GM12878 (cell line): ENCODE measurements around the gene EBP. TPM values are rescaled to one million over a fixed set of nuclear protein-coding genes. Genes with fewer than 3 reads are reported as not detected.

Source experiments
- ATAC-seq: fragments of 200-7000 bp; cut with Tn5 transposase; 3 replicates; pipeline ENCODE4 v1.9.1; 2020; ENCODE audit warnings: mild to moderate bottlenecking, moderate library complexity
- BruUV-seq: library from RNA; stranded (reverse); fragments of 400-500 nt; replicated peaks from 2 replicates; lab custom pipeline; 2021; lab: Mats Ljungman, UMichigan
- CTCF ChIA-PET: fragments of 300-600 bp; sonication (Branson Sonifier 250); formaldehyde crosslinking; extraction: SDS; loops from one replicate; lab custom pipeline; 2021; ENCODE audit warnings: inconsistent platforms; lab: Yijun Ruan, JAX
- POLR2A ChIA-PET: fragments of 350-600 bp; formaldehyde crosslinking; extraction: SDS; loops from one replicate; lab custom pipeline; 2021; ENCODE audit warnings: inconsistent platforms; lab: Charles Lee
- RAD21 ChIA-PET: fragments of 300-600 bp; sonication (Branson Sonifier 250); formaldehyde crosslinking; loops from one replicate; lab custom pipeline; 2023; ENCODE audit warnings: antibody characterized with exemption; ENCODE audit not compliant: unreplicated experiment; lab: Charles Lee
- SMC1A ChIA-PET: fragments of 300-600 bp; sonication (Branson Sonifier 250); formaldehyde crosslinking; loops from one replicate; lab custom pipeline; 2023; ENCODE audit not compliant: unreplicated experiment, uncharacterized antibody; lab: Charles Lee
- DNase-seq: peaks from one replicate; pipeline ENCODE4 v3.0.0-alpha.2; 2011; ENCODE audit warnings: low read depth, low spot score
- FAIRE-seq: peaks from 3 replicates; lab custom pipeline; 2011; peaks lifted over from hg19 to GRCh38; lab: Jason Lieb, UNC
- H2AFZ ChIP-seq: 2 replicates; pipeline ENCODE4 v1.6.0; 2011; ENCODE audit warnings: low read depth, low read length, control low read depth; ENCODE audit not compliant: control insufficient read depth
- H3K27ac ChIP-seq: 2 replicates; pipeline ENCODE4 v1.5.1; 2011; ENCODE audit warnings: control low read depth; ENCODE audit not compliant: control insufficient read depth, insufficient read depth
- H3K27me3 ChIP-seq, 2 experiments: replicated peaks in 1 of 2; 2 replicates each; pipeline versions ENCODE4 v1.6.0 to v1.6.1; 2011; ENCODE audit warnings: low read length in 1 of 2; ENCODE audit not compliant: control insufficient read depth in 2 of 2, insufficient read depth in 2 of 2
- H3K36me3 ChIP-seq, 2 experiments: 2 replicates each; pipeline ENCODE4 v1.5.1; 2011; ENCODE audit warnings: low read length in 1 of 2; ENCODE audit not compliant: control insufficient read depth in 2 of 2, insufficient read depth in 2 of 2
- H3K4me1 ChIP-seq: 2 replicates; pipeline ENCODE4 v1.6.1; 2011; ENCODE audit warnings: mild to moderate bottlenecking, low read length, moderate library complexity, mixed read lengths; ENCODE audit not compliant: control insufficient read depth, insufficient read depth
- H3K4me2 ChIP-seq: 2 replicates; pipeline ENCODE4 v1.6.0; 2011; ENCODE audit warnings: control low read depth; ENCODE audit not compliant: control insufficient read depth, insufficient read depth
- H3K4me3 ChIP-seq: fragments of 200-600 bp; sonication (generic); 2 replicates; pipeline ENCODE4 v1.5.1; 2016
- H3K79me2 ChIP-seq: 2 replicates; pipeline ENCODE4 v1.6.0; 2011; ENCODE audit warnings: low read length; ENCODE audit not compliant: control insufficient read depth, insufficient read depth
- H3K9ac ChIP-seq: 2 replicates; pipeline ENCODE4 v1.8.0; 2011; ENCODE audit warnings: low read length, control low read depth, mixed read lengths; ENCODE audit not compliant: control insufficient read depth, insufficient read depth
- H3K9me3 ChIP-seq: replicated peaks from 3 replicates; pipeline ENCODE4 v1.5.1; 2011; ENCODE audit warnings: mild to moderate bottlenecking, low read length; ENCODE audit not compliant: control insufficient read depth, insufficient read depth
- H4K20me1 ChIP-seq: 2 replicates; pipeline ENCODE4 v1.6.0; 2011; ENCODE audit not compliant: control insufficient read depth, insufficient read depth
- EZH2 ChIP-seq: IDR thresholded peaks from 2 replicates; pipeline ENCODE4 v1.6.1; 2012; ENCODE audit warnings: low read depth, mild to moderate bottlenecking, control low read depth, inconsistent platforms, low read length, borderline replicate concordance; ENCODE audit not compliant: control insufficient read depth
- HDAC6 ChIP-seq: fragments of 200-600 bp; sonication (generic); IDR thresholded peaks from one replicate; pipeline ENCODE4 v1.8.0; 2017; ENCODE audit warnings: antibody characterized with exemption; ENCODE audit not compliant: unreplicated experiment
- MTA3 ChIP-seq: IDR thresholded peaks from 2 replicates; pipeline ENCODE4 v1.6.1; 2012; ENCODE audit warnings: low read length, inconsistent platforms, borderline replicate concordance
- RAD51 ChIP-seq: fragments of 450-650 bp; IDR thresholded peaks from 2 replicates; pipeline ENCODE4 v1.6.1; 2016; ENCODE audit warnings: moderate library complexity, mild to moderate bottlenecking, inconsistent platforms
- SIN3A ChIP-seq: IDR thresholded peaks from 2 replicates; pipeline ENCODE4 v1.6.1; 2012; ENCODE audit warnings: low read depth, low read length, improper control_type of control experiment
- SP1 ChIP-seq: IDR thresholded peaks from one replicate; pipeline ENCODE4 v1.6.1; 2011; ENCODE audit warnings: low read depth, low read length
- SPI1 ChIP-seq: IDR thresholded peaks from 2 replicates; pipeline ENCODE4 v1.6.1; 2011; ENCODE audit warnings: low read depth, mild to moderate bottlenecking, low read length, moderate library complexity, borderline replicate concordance; ENCODE audit not compliant: insufficient read depth
- SREBF2 ChIP-seq: IDR thresholded peaks from 2 replicates; pipeline ENCODE4 v1.6.1; 2012; ENCODE audit warnings: mild to moderate bottlenecking, low read length
- TAF1 ChIP-seq: IDR thresholded peaks from 2 replicates; pipeline ENCODE4 v1.6.1; 2011; ENCODE audit warnings: mild to moderate bottlenecking, low read depth, low read length, borderline replicate concordance
- TCF3 ChIP-seq: IDR thresholded peaks from 2 replicates; pipeline ENCODE4 v1.6.1; 2012; ENCODE audit warnings: low read depth, mild to moderate bottlenecking, low read length, borderline replicate concordance; ENCODE audit not compliant: insufficient read depth
- TCF7 ChIP-seq: IDR thresholded peaks from 2 replicates; pipeline ENCODE4 v1.6.1; 2014; ENCODE audit warnings: antibody characterized with exemption, borderline replicate concordance
- WRNIP1 ChIP-seq: IDR thresholded peaks from 2 replicates; pipeline ENCODE4 v1.6.1; 2011; ENCODE audit warnings: low read depth, low read length, improper control_type of control experiment, borderline replicate concordance
- ZBED1 ChIP-seq: IDR thresholded peaks from 2 replicates; pipeline ENCODE4 v1.6.1; 2016; ENCODE audit warnings: borderline replicate concordance
- ZNF217 ChIP-seq: fragments of 450-650 bp; IDR thresholded peaks from 2 replicates; pipeline ENCODE4 v1.6.1; 2017; ENCODE audit warnings: antibody characterized with exemption, mild to moderate bottlenecking
- ZNF622 ChIP-seq: fragments of 450-650 bp; IDR thresholded peaks from 2 replicates; pipeline ENCODE4 v1.6.1; 2017; ENCODE audit warnings: mild to moderate bottlenecking, inconsistent platforms
- WGBS: methylation state at CpG from one replicate; pipeline ENCODE4 v1.1.6; 2016; ENCODE audit warnings: low lambda C conversion rate; ENCODE audit not compliant: insufficient replicate concordance, insufficient coverage; ENCODE audit errors: missing lambda C conversion rate; 5-methylcytosine and 5-hydroxymethylcytosine counted together
- in situ Hi-C: fragments of 300-500 bp; cut with MboI; formaldehyde crosslinking; loops from 9 replicates; pipeline ENCODE4 v1.14.3; 2018; ENCODE audit warnings: mixed read lengths
- intact Hi-C: fragments of 100-400 bp; cut with micrococcal nuclease; formaldehyde crosslinking; loops from one replicate; pipeline ENCODE4 v1.14.2; 2022; ENCODE audit not compliant: unreplicated experiment
- polyA plus RNA-seq, 11 experiments: library from polyadenylated mRNA; depleted of rRNA in 4 of 11; unstranded in 6 of 11; stranded (reverse) in 5 of 11; fragments of >200 nt; fragmentation: Nextera tagmentation in 4 of 11; fragmentation: Illumina TruSeq in 1 of 11; extraction: Ambion mirVana in 4 of 11; extraction: Trizol in 1 of 11; gene quantifications; 1 replicate in 1 of 11; 2 replicates in 10 of 11; pipeline versions ENCODE4 v1.2.1 to v1.2.3, GENCODE V29; 2011 to 2016; ENCODE audit warnings: inconsistent platforms in 2 of 11, missing spikeins in 2 of 11, low read depth in 1 of 11
- total RNA-seq, 4 experiments: library from RNA; depleted of rRNA in 3 of 4; stranded (reverse); fragments of >200 nt in 3 of 4; fragmentation: Illumina TruSeq in 1 of 4; extraction: Trizol in 1 of 4; gene quantifications; 2 replicates each; pipeline versions ENCODE4 v1.2.1 to v1.2.3, GENCODE V29; 2013 to 2021
- TF ChIP-seq, protein P1 (sequence below): fragments of 450-650 bp; IDR thresholded peaks from 2 replicates; pipeline ENCODE4 v1.6.1; 2017; ENCODE audit warnings: antibody characterized with exemption, mild to moderate bottlenecking, moderate library complexity
- TF ChIP-seq, protein P2 (sequence below): fragments of 450-650 bp; IDR thresholded peaks from 2 replicates; pipeline ENCODE4 v1.6.1; 2018; ENCODE audit warnings: mild to moderate bottlenecking, low read depth, moderate library complexity; ENCODE audit not compliant: partially characterized antibody
- TF ChIP-seq, protein P3 (sequence below), 3 experiments: IDR thresholded peaks in 2 of 3; conservative IDR thresholded peaks in 1 of 3; 2 replicates each; pipeline ENCODE4 v1.5.1; 2011; ENCODE audit warnings: low read depth in 3 of 3, low read length in 3 of 3, mild to moderate bottlenecking in 3 of 3, control low read depth in 2 of 3, moderate library complexity in 2 of 3, inconsistent platforms in 1 of 3, mixed read lengths in 1 of 3; ENCODE audit not compliant: control insufficient read depth in 2 of 3, insufficient read depth in 1 of 3; ENCODE audit errors: extremely low read depth in 1 of 3

The EBP gene
- total and polyA plus RNA-seq, 10 of the 15 experiments (the other 5 are each of a cell fraction or from before 2014, with no cell fraction given), result 125 to 628 (median 180) TPM

DNA sequence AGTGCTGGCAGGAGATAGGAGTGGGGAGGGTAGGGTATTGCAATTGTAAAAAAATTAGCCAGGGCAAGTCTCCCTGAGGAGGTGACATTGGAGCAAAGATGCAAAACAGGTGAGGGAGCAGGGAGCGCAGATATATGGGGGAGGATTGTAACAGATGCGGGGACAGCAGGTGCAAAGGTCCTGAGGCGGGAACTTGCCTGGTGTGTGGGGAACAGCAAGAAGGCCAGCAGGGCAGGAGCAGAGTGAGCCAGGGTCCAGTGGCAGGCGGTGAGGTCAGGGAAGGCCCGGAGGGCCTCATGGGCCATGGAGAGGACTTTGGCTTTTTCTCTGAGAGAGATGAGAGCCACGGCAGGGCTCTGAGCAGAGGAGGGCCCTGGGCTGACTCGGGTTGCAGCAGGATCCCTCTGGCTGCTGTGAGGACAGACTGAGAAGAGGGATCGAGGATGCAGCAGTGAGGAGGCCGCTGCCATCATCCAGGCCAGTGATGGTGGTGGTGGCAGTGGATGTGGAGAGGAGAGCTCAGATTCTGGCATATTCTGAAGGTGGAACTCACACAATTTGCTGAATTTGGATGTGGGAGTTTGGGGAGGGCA, 6.6 kb upstream of the EBP start:
- DNase-seq, result no peak
- H3K79me2 ChIP-seq, result no peaks in the 10 kb centered on the region
- no peaks in the 10 kb centered on the region for H3K36me3 ChIP-seq
- ChIA-PET SMC1A (no interaction called here), RAD21 (no interaction called here), CTCF (interaction anchor here (0.7 kb wide), 1 partner anchor 777 kb away, joined by 3 read pairs; no protein-coding TSS in a partner anchor)
- no peak overlapping the region for H3K4me2 ChIP-seq
- H3K27ac ChIP-seq, result no peak overlapping the region
- H3K9ac ChIP-seq, result no peak overlapping the region
- no peaks in the 10 kb centered on the region for H4K20me1 ChIP-seq
- BruUV-seq, result no TSS peak
- TF ChIP-seq WRNIP1, result no peak
- TF ChIP-seq, protein P1, sequence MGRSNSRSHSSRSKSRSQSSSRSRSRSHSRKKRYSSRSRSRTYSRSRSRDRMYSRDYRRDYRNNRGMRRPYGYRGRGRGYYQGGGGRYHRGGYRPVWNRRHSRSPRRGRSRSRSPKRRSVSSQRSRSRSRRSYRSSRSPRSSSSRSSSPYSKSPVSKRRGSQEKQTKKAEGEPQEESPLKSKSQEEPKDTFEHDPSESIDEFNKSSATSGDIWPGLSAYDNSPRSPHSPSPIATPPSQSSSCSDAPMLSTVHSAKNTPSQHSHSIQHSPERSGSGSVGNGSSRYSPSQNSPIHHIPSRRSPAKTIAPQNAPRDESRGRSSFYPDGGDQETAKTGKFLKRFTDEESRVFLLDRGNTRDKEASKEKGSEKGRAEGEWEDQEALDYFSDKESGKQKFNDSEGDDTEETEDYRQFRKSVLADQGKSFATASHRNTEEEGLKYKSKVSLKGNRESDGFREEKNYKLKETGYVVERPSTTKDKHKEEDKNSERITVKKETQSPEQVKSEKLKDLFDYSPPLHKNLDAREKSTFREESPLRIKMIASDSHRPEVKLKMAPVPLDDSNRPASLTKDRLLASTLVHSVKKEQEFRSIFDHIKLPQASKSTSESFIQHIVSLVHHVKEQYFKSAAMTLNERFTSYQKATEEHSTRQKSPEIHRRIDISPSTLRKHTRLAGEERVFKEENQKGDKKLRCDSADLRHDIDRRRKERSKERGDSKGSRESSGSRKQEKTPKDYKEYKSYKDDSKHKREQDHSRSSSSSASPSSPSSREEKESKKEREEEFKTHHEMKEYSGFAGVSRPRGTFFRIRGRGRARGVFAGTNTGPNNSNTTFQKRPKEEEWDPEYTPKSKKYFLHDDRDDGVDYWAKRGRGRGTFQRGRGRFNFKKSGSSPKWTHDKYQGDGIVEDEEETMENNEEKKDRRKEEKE, result no peak
- no peak for TF ChIP-seq RAD51
- no peak for TF ChIP-seq SIN3A
- no peak for TF ChIP-seq ZNF622
- no peak for TF ChIP-seq ZBED1
- no peak for TF ChIP-seq MTA3
- TF ChIP-seq, protein P2, sequence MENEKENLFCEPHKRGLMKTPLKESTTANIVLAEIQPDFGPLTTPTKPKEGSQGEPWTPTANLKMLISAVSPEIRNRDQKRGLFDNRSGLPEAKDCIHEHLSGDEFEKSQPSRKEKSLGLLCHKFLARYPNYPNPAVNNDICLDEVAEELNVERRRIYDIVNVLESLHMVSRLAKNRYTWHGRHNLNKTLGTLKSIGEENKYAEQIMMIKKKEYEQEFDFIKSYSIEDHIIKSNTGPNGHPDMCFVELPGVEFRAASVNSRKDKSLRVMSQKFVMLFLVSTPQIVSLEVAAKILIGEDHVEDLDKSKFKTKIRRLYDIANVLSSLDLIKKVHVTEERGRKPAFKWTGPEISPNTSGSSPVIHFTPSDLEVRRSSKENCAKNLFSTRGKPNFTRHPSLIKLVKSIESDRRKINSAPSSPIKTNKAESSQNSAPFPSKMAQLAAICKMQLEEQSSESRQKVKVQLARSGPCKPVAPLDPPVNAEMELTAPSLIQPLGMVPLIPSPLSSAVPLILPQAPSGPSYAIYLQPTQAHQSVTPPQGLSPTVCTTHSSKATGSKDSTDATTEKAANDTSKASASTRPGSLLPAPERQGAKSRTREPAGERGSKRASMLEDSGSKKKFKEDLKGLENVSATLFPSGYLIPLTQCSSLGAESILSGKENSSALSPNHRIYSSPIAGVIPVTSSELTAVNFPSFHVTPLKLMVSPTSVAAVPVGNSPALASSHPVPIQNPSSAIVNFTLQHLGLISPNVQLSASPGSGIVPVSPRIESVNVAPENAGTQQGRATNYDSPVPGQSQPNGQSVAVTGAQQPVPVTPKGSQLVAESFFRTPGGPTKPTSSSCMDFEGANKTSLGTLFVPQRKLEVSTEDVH, result no peak
- TF ChIP-seq SP1, result no peak
- TF ChIP-seq SREBF2, result no peak
- TF ChIP-seq TCF7, result no peak
- TF ChIP-seq, protein P3, sequence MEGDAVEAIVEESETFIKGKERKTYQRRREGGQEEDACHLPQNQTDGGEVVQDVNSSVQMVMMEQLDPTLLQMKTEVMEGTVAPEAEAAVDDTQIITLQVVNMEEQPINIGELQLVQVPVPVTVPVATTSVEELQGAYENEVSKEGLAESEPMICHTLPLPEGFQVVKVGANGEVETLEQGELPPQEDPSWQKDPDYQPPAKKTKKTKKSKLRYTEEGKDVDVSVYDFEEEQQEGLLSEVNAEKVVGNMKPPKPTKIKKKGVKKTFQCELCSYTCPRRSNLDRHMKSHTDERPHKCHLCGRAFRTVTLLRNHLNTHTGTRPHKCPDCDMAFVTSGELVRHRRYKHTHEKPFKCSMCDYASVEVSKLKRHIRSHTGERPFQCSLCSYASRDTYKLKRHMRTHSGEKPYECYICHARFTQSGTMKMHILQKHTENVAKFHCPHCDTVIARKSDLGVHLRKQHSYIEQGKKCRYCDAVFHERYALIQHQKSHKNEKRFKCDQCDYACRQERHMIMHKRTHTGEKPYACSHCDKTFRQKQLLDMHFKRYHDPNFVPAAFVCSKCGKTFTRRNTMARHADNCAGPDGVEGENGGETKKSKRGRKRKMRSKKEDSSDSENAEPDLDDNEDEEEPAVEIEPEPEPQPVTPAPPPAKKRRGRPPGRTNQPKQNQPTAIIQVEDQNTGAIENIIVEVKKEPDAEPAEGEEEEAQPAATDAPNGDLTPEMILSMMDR (IDR thresholded peaks at IDR 0.05 in 2 of 3, conservative IDR thresholded peaks at IDR 0.05 in 1 of 3; ENCODE audit: control insufficient read depth in 2 of 3, extremely low read depth in 1 of 3, insufficient read depth in 1 of 3, low read depth in 3 of 3, low read length in 3 of 3), result no peak
- TF ChIP-seq TAF1, result no peak
- TF ChIP-seq SPI1, result no peak
- no peak for TF ChIP-seq ZNF217
- no peak for TF ChIP-seq TCF3
- TF ChIP-seq HDAC6, result no peak
- TF ChIP-seq EZH2, result no peak
- TF ChIP-seq, all 136 proteins: peak for 0
- ATAC-seq, result no peak
- FAIRE-seq, result no peak
- Histone ChIP-seq H3K4me1 (no peaks in the 10 kb centered on the region), H3K4me3 (no peak overlapping the region), H2AFZ (no peak overlapping the region), H3K27me3 (no peaks in the 10 kb centered on the region), H3K9me3 (no peaks in the 10 kb centered on the region)
- 65% methylated on average over 9 of the region's 9 CpGs for WGBS
- POLR2A ChIA-PET, result interaction anchor here (0.6 kb wide), 1 partner anchor 161 kb away, joined by 4 read pairs; no protein-coding TSS in a partner anchor
- intact Hi-C loops (no loop called here), in situ Hi-C loops (no loop called here)
